K562 (cell line): ENCODE measurements around the gene BRME1.
"Not testable (repeated sequence)": the region's sequence is repeated elsewhere in the genome, so short reads cannot be mapped to it uniquely, and the experiment has no call there.

Experiments used
- MAFG ChIP-seq: fragments of 450-650 bp; conservative IDR thresholded peaks from 2 replicates; pipeline ENCODE4 v1.6.1; 2016; ENCODE audit warnings: missing genetic modification characterization, missing compliant biosample characterization
- MTF1 ChIP-seq: fragments of 250-450 bp; sonication (Bioruptor Pico); IDR thresholded peaks from 2 replicates; pipeline ENCODE4 v1.9.0; 2021; ENCODE audit warnings: moderate library complexity, mild to moderate bottlenecking, inconsistent platforms, borderline replicate concordance
- MYC ChIP-seq, 2 experiments: fragments of 250-450 bp in 1 of 2; sonication (Bioruptor Pico) in 1 of 2; IDR thresholded peaks; 2 replicates each; pipeline versions ENCODE4 v1.5.1 to v1.6.1; 2012 to 2021; ENCODE audit warnings: low read depth in 2 of 2, borderline replicate concordance in 1 of 2, improper control_type of control experiment in 1 of 2, low read length in 1 of 2, mild to moderate bottlenecking in 1 of 2, moderate library complexity in 1 of 2
- SMARCA4 ChIP-seq: fragments of 450-650 bp; IDR thresholded peaks from 2 replicates; pipeline ENCODE4 v1.6.1; 2016
- TF ChIP-seq, protein P1 (sequence below), 3 experiments: IDR thresholded peaks in 2 of 3; conservative IDR thresholded peaks in 1 of 3; 2 replicates each; pipeline ENCODE4 v1.5.1; 2011 to 2012; ENCODE audit warnings: low read length in 3 of 3, mild to moderate bottlenecking in 3 of 3, control low read depth in 2 of 3, improper control_type of control experiment in 1 of 3, inconsistent platforms in 1 of 3, low read depth in 1 of 3, mixed read lengths in 1 of 3, moderate library complexity in 1 of 3; ENCODE audit not compliant: insufficient read depth in 2 of 3
- TF ChIP-seq, protein P2 (sequence below): sonication (generic); formaldehyde crosslinking; IDR thresholded peaks from 2 replicates; pipeline ENCODE4 v1.9.0; 2022; ENCODE audit warnings: mild to moderate bottlenecking, missing genetic modification reagents
- TF ChIP-seq, protein P3 (sequence below): sonication (generic); formaldehyde crosslinking; IDR thresholded peaks from 2 replicates; pipeline ENCODE4 v1.8.0; 2022; ENCODE audit warnings: mild to moderate bottlenecking, missing genetic modification reagents
- TF ChIP-seq, protein P4 (sequence below): sonication (generic); formaldehyde crosslinking; IDR thresholded peaks from 2 replicates; pipeline ENCODE4 v1.8.0; 2022; ENCODE audit warnings: mild to moderate bottlenecking, low read depth, missing genetic modification reagents
- TF ChIP-seq, protein P5 (sequence below): sonication (generic); formaldehyde crosslinking; IDR thresholded peaks from 2 replicates; pipeline ENCODE4 v1.8.0; 2022; ENCODE audit warnings: mild to moderate bottlenecking, missing genetic modification reagents

DNA sequence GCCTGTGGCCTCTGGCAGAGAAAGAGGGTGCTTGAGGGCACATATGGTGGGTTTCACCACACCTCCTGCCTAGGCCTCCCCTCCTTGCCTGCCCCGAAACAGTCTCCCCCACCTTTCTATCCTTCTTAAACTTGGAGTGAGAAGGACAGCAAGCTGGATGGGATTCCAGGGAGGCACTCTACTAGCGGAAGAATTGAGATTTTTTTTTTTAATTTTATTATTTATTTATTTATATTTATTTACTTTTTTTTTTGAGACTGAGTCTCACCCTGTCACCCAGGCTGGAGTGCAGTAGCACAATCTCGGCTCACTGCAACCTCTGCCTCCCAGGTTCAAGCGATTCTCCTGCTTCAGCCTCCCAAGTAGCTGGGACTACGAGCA is 54.2 kb downstream of the BRME1 start:
- not testable (repeated sequence) for TF ChIP-seq MYC (IDR thresholded peaks at IDR 0.05; ENCODE audit: low read depth, low read length); MYC (CRISPR knock-in tag; IDR thresholded peaks at IDR 0.05; ENCODE audit: borderline replicate concordance, low read depth); MTF1 (CRISPR knock-in tag); SMARCA4; MAFG
- TF ChIP-seq, protein P1, sequence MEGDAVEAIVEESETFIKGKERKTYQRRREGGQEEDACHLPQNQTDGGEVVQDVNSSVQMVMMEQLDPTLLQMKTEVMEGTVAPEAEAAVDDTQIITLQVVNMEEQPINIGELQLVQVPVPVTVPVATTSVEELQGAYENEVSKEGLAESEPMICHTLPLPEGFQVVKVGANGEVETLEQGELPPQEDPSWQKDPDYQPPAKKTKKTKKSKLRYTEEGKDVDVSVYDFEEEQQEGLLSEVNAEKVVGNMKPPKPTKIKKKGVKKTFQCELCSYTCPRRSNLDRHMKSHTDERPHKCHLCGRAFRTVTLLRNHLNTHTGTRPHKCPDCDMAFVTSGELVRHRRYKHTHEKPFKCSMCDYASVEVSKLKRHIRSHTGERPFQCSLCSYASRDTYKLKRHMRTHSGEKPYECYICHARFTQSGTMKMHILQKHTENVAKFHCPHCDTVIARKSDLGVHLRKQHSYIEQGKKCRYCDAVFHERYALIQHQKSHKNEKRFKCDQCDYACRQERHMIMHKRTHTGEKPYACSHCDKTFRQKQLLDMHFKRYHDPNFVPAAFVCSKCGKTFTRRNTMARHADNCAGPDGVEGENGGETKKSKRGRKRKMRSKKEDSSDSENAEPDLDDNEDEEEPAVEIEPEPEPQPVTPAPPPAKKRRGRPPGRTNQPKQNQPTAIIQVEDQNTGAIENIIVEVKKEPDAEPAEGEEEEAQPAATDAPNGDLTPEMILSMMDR (IDR thresholded peaks at IDR 0.05 in 2 of 3, conservative IDR thresholded peaks at IDR 0.05 in 1 of 3; ENCODE audit: insufficient read depth in 2 of 3, low read depth in 1 of 3, low read length in 3 of 3), result not testable (repeated sequence)
- TF ChIP-seq, protein P2, sequence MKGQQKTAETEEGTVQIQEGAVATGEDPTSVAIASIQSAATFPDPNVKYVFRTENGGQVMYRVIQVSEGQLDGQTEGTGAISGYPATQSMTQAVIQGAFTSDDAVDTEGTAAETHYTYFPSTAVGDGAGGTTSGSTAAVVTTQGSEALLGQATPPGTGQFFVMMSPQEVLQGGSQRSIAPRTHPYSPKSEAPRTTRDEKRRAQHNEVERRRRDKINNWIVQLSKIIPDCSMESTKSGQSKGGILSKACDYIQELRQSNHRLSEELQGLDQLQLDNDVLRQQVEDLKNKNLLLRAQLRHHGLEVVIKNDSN (CRISPR knock-in tag), result not testable (repeated sequence)
- TF ChIP-seq, protein P3, sequence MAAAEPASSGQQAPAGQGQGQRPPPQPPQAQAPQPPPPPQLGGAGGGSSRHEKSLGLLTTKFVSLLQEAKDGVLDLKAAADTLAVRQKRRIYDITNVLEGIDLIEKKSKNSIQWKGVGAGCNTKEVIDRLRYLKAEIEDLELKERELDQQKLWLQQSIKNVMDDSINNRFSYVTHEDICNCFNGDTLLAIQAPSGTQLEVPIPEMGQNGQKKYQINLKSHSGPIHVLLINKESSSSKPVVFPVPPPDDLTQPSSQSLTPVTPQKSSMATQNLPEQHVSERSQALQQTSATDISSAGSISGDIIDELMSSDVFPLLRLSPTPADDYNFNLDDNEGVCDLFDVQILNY (CRISPR knock-in tag), result not testable (repeated sequence)
- TF ChIP-seq, protein P4, sequence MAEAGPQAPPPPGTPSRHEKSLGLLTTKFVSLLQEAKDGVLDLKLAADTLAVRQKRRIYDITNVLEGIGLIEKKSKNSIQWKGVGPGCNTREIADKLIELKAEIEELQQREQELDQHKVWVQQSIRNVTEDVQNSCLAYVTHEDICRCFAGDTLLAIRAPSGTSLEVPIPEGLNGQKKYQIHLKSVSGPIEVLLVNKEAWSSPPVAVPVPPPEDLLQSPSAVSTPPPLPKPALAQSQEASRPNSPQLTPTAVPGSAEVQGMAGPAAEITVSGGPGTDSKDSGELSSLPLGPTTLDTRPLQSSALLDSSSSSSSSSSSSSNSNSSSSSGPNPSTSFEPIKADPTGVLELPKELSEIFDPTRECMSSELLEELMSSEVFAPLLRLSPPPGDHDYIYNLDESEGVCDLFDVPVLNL (CRISPR knock-in tag), result not testable (repeated sequence)
- TF ChIP-seq, protein P5, sequence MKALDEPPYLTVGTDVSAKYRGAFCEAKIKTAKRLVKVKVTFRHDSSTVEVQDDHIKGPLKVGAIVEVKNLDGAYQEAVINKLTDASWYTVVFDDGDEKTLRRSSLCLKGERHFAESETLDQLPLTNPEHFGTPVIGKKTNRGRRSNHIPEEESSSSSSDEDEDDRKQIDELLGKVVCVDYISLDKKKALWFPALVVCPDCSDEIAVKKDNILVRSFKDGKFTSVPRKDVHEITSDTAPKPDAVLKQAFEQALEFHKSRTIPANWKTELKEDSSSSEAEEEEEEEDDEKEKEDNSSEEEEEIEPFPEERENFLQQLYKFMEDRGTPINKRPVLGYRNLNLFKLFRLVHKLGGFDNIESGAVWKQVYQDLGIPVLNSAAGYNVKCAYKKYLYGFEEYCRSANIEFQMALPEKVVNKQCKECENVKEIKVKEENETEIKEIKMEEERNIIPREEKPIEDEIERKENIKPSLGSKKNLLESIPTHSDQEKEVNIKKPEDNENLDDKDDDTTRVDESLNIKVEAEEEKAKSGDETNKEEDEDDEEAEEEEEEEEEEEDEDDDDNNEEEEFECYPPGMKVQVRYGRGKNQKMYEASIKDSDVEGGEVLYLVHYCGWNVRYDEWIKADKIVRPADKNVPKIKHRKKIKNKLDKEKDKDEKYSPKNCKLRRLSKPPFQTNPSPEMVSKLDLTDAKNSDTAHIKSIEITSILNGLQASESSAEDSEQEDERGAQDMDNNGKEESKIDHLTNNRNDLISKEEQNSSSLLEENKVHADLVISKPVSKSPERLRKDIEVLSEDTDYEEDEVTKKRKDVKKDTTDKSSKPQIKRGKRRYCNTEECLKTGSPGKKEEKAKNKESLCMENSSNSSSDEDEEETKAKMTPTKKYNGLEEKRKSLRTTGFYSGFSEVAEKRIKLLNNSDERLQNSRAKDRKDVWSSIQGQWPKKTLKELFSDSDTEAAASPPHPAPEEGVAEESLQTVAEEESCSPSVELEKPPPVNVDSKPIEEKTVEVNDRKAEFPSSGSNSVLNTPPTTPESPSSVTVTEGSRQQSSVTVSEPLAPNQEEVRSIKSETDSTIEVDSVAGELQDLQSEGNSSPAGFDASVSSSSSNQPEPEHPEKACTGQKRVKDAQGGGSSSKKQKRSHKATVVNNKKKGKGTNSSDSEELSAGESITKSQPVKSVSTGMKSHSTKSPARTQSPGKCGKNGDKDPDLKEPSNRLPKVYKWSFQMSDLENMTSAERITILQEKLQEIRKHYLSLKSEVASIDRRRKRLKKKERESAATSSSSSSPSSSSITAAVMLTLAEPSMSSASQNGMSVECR (CRISPR knock-in tag), result not testable (repeated sequence)
